Transverse colon (tissue), 4 donors: ENCODE results near the gene MMP21. TPM values are rescaled to one million over a fixed set of nuclear protein-coding genes. Genes with fewer than 3 reads are reported as not detected.
A peak's percentile ranks its signal among the peaks of the same experiment; 100 is the strongest.

Source experiments
- DNase-seq: peaks from one replicate; pipeline ENCODE4 v3.0.0-alpha.2; 2019
- H3K27ac ChIP-seq, 4 donors: fragments of 200-600 bp; sonication (generic); 2 replicates each; pipeline ENCODE4 v1.5.1; 2016 to 2018; ENCODE audit warnings: inconsistent platforms in 4 of 4
- H3K27me3 ChIP-seq: fragments of 200-600 bp; sonication (generic); 2 replicates; pipeline ENCODE4 v1.5.1; 2017; ENCODE audit warnings: inconsistent platforms
- H3K36me3 ChIP-seq, 4 donors: fragments of 200-600 bp; sonication (generic); 2 replicates each; pipeline ENCODE4 v1.5.1; 2017 to 2019; ENCODE audit warnings: inconsistent platforms in 4 of 4
- H3K4me1 ChIP-seq, 4 donors: fragments of 200-600 bp; sonication (generic); 2 replicates each; pipeline ENCODE4 v1.5.1; 2017 to 2020; ENCODE audit warnings: inconsistent platforms in 4 of 4
- H3K4me3 ChIP-seq, 4 donors: fragments of 200-600 bp; sonication (generic); 1 replicate in 1 of 4; 2 replicates in 3 of 4; pipeline versions ENCODE4 v1.5.1 to v1.6.1; 2017 to 2019; ENCODE audit warnings: inconsistent platforms in 4 of 4
- H3K9me3 ChIP-seq, 2 donors: fragments of 200-600 bp; sonication (generic); 2 replicates each; pipeline ENCODE4 v1.5.1; 2017 to 2019; ENCODE audit warnings: inconsistent platforms in 2 of 2
- EP300 ChIP-seq: sonication (generic); formaldehyde crosslinking; IDR thresholded peaks from one replicate; pipeline ENCODE4 v1.6.1; 2017; ENCODE audit warnings: antibody characterized with exemption, low read depth
- POLR2A ChIP-seq: fragments of 450-650 bp; IDR thresholded peaks from one replicate; pipeline ENCODE4 v1.6.1; 2016; ENCODE audit warnings: antibody characterized with exemption, mild to moderate bottlenecking, moderate library complexity
- POLR2AphosphoS5 ChIP-seq, 3 donors: sonication (generic); formaldehyde crosslinking; IDR thresholded peaks; one replicate each; pipeline ENCODE4 v1.6.1; 2016; ENCODE audit warnings: antibody characterized with exemption in 3 of 3
- WGBS, 2 donors: methylation state at CpG; one replicate each; pipeline ENCODE4 v1.1.5; 2018; ENCODE audit warnings: low coverage in 1 of 2; 5-methylcytosine and 5-hydroxymethylcytosine counted together
- in situ Hi-C, 4 donors: fragments of 200-750 bp; cut with MboI; loops; one replicate each; pipeline versions ENCODE4 v1.15.0 to v1.15.1; 2017; ENCODE audit warnings: low sequenced_read_pairs in 3 of 4, low pct_ligation_motif_present in 1 of 4, low pct_unique_long_range_greater_than_20kb in 1 of 4
- intact Hi-C: fragments of 100-400 bp; cut with DNase I; formaldehyde crosslinking; loops from one replicate; pipeline ENCODE4 v1.15.1; 2023; ENCODE audit warnings: low total_unique reads
- total RNA-seq, 4 donors: library from RNA; depleted of rRNA; stranded (reverse); fragments of >200 nt; gene quantifications; one replicate each; pipeline ENCODE4 v1.1.0, GENCODE V29; 2016
- TF ChIP-seq, protein P1 (sequence below), 5 experiments: fragments of 200-600 bp in 3 of 5; fragments of 450-650 bp in 2 of 5; sonication (generic) in 3 of 5; IDR thresholded peaks; 1 replicate in 2 of 5; 2 replicates in 3 of 5; pipeline ENCODE4 v1.5.1; 2016 to 2017; ENCODE audit warnings: antibody characterized with exemption in 5 of 5, inconsistent platforms in 3 of 5, mild to moderate bottlenecking in 2 of 5, moderate library complexity in 1 of 5

Gene MMP21
- total RNA-seq, 4 donors from 2014 or later = 0.16 to 1.00 TPM; not detected in 2

DNA sequence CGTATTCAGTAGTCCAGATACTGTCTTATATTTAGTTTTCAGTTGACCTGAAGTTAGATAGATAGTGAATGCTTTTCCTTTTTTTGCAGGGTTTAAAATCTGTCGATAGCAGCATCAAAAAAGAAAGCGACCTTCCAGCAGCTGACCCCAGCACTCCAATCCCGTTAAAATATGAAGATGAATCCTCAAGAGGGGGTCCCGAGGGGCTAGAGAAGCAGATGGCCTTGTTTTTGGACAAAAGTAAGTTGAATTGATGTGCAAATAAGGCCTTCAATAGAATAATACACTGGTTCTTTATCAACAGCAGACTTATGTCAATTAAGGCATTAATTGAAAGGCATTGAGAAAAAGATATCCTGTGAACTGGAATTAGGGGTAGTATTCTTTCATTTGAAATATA lies 37.4 kb downstream of the MMP21 start:
- H3K4me1 ChIP-seq = no peaks in the 10 kb centered on the region
- H3K27ac ChIP-seq = no peak overlapping the region
- intact Hi-C loops = no loop called here
- H3K27me3 ChIP-seq = no peaks in the 10 kb centered on the region
- no peak for DNase-seq
- TF ChIP-seq POLR2A (no peak), EP300 (no peak), POLR2AphosphoS5 (IDR thresholded peaks at IDR 0.05) (no peak)
- TF ChIP-seq, protein P1, sequence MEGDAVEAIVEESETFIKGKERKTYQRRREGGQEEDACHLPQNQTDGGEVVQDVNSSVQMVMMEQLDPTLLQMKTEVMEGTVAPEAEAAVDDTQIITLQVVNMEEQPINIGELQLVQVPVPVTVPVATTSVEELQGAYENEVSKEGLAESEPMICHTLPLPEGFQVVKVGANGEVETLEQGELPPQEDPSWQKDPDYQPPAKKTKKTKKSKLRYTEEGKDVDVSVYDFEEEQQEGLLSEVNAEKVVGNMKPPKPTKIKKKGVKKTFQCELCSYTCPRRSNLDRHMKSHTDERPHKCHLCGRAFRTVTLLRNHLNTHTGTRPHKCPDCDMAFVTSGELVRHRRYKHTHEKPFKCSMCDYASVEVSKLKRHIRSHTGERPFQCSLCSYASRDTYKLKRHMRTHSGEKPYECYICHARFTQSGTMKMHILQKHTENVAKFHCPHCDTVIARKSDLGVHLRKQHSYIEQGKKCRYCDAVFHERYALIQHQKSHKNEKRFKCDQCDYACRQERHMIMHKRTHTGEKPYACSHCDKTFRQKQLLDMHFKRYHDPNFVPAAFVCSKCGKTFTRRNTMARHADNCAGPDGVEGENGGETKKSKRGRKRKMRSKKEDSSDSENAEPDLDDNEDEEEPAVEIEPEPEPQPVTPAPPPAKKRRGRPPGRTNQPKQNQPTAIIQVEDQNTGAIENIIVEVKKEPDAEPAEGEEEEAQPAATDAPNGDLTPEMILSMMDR (IDR thresholded peaks at IDR 0.05) = no peak
- H3K4me3 ChIP-seq = no peak overlapping the region
- peaks cover 0 to 88% (median 37%) of the 10 kb centered on the region in 4 donors for H3K36me3 ChIP-seq
- in situ Hi-C loops = no loop called here
- H3K9me3 ChIP-seq = no peaks in the 10 kb centered on the region
- 91 to 93% methylated on average over 5 of the region's 5 CpGs for WGBS, 2 donors

DNA sequence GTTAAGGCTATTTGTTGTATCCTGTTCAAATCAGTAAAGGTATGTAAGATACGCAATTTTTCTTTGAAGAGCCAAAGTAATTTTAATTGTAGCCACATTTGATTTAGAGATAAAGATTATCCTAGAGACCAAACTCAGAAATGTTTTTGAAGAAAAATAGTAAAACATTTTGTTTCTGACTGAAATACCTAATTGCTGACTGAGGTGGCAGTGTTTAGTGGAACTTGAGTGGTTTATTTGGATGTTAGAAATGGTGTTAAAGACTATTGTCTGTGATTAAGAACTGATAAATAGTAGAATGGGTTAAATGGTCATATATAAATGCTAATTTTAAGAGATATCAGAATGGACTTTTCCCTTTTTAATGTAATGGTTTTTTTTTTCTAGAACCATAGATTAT lies 40.8 kb downstream of the MMP21 start:
- Histone ChIP-seq H3K27ac (no peak overlapping the region), H3K36me3 (peaks cover 0 to 94% (median 44%) of the 10 kb centered on the region in 4 donors), H3K9me3 (no peaks in the 10 kb centered on the region), H3K4me3 (no peak overlapping the region), H3K4me1 (no peaks in the 10 kb centered on the region), H3K27me3 (no peaks in the 10 kb centered on the region)
- intact Hi-C loops = no loop called here
- DNase-seq = no peak
- no peak for TF ChIP-seq POLR2A
- no peak for TF ChIP-seq POLR2AphosphoS5 (IDR thresholded peaks at IDR 0.05)
- no peak for TF ChIP-seq EP300
- TF ChIP-seq, protein P1 (IDR thresholded peaks at IDR 0.05) = no peak
- in situ Hi-C loops = no loop called here
- 96 to 100% methylated on average over 1 of the region's 1 CpG for WGBS, 2 donors

DNA sequence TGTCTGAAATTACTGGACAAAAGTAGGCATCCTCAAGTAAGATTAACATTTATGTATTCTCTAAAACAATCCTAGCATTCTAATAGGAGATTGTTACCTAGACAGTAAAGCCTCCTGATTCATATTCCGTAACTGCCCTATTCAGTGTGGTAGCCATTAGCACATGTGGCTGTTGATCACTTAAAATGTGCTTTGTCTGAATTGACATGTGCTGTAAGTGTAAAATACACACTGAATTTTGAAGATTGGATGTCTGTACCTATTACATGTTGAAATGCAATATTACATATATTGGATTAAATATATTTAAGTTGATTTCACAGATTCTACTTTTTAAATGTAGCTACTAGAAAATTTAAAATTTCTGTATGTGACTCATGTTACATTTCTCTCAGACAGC lies 41.5 kb downstream of the MMP21 start:
- in situ Hi-C loops (no loop called here), intact Hi-C loops (no loop called here)
- TF ChIP-seq POLR2AphosphoS5 (IDR thresholded peaks at IDR 0.05) = no peak
- TF ChIP-seq EP300 = no peak
- TF ChIP-seq, protein P1 (IDR thresholded peaks at IDR 0.05) = no peak
- TF ChIP-seq POLR2A = no peak
- DNase-seq = no peak
- H3K27me3 ChIP-seq = no peaks in the 10 kb centered on the region
- H3K27ac ChIP-seq = no peak overlapping the region
- no peak overlapping the region for H3K4me3 ChIP-seq
- H3K4me1 ChIP-seq = no peaks in the 10 kb centered on the region
- WGBS, 2 donors = 90 to 100% methylated on average over 1 of the region's 1 CpG
- H3K36me3 ChIP-seq = peaks cover 0 to 94% (median 44%) of the 10 kb centered on the region in 4 donors
- no peaks in the 10 kb centered on the region for H3K9me3 ChIP-seq

DNA sequence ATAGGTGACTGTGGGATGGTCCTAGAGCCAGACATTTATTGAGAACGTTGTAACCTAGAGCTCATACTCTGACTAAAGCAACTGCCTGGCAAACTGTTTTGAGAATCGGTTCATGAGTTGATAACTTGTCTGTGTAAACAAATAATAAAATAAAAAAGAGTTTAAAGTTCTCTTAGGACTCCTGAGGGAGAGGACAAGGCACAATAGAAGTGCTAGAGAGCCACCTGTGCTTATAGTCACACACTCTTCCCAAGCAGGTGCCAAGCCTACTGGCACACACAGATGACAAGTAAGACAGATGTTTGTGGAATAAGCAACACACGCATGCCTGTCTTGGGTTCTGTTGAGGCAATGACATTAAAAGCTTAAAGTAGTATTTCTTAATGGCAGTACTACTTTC lies 48.2 kb downstream of the MMP21 start:
- H3K36me3 ChIP-seq = peaks cover 0 to 84% (median 43%) of the 10 kb centered on the region in 4 donors
- no peak overlapping the region for H3K4me3 ChIP-seq
- DNase-seq = peak; percentile 15
- intact Hi-C loops (no loop called here), in situ Hi-C loops (no loop called here)
- H3K4me1 ChIP-seq = peaks cover 0 to 15% (median 9%) of the 10 kb centered on the region in 4 donors
- peak in 1 of 3 donors; percentile 28 for TF ChIP-seq POLR2AphosphoS5 (IDR thresholded peaks at IDR 0.05)
- TF ChIP-seq, protein P1 (IDR thresholded peaks at IDR 0.05) = no peak
- peak overlapping the region; percentile 27 to 57 (median 46) for H3K27ac ChIP-seq
- 22 to 43% methylated on average over 2 to 3 of the region's 3 CpGs for WGBS, 2 donors
- H3K27me3 ChIP-seq = no peaks in the 10 kb centered on the region
- H3K9me3 ChIP-seq = no peaks in the 10 kb centered on the region
